ENCODE measurements around the gene KRTAP12-2. TPM values are rescaled to one million over a fixed set of nuclear protein-coding genes. Genes with fewer than 3 reads are reported as not detected.

KRTAP12-2 gene
- polyA plus RNA-seq, 1 donor (not counting 4 experiments of a cell fraction or from before 2014, with no cell fraction given) = not detected

GRCh38 chr21:44656868-44657267 is 9.9 kb downstream of the KRTAP12-2 start:
- dilution Hi-C loops (cut with MboI; ENCODE audit: extremely low pct_ligation_motif_present, low sequenced_read_pairs) = no loop called here
- Histone ChIP-seq H3K9me1 (ENCODE audit: control insufficient read depth, extremely low read depth, insufficient read depth, low read length) (no peaks in the 10 kb centered on the region), H4K20me1 (ENCODE audit: control insufficient read depth, extremely low read depth, insufficient read depth, low read length) (no peaks in the 10 kb centered on the region), H3K4me1 (ENCODE audit: control insufficient read depth, extremely low read depth, insufficient read depth, low read length) (no peaks in the 10 kb centered on the region), H3K27me3 (ENCODE audit: control insufficient read depth, extremely low read depth, insufficient read depth, low read length) (no peaks in the 10 kb centered on the region), H2AFZ (ENCODE audit: control insufficient read depth, low read length) (no peak overlapping the region), H3K4me3 (ENCODE audit: control insufficient read depth in 2 of 3, extremely low read depth in 1 of 3, insufficient read depth in 2 of 3, low read depth in 1 of 3, low read length in 3 of 3) (no peak overlapping the region), H3K79me2 (ENCODE audit: control insufficient read depth, insufficient read depth, low read length) (no peaks in the 10 kb centered on the region), H3K9ac (ENCODE audit: control insufficient read depth, extremely low read depth, insufficient read depth, low read length) (no peak overlapping the region), H3K27ac (ENCODE audit: control insufficient read depth, insufficient read depth, low read length) (no peak overlapping the region), H3K36me3 (ENCODE audit: control insufficient read depth in 2 of 2, extremely low read depth in 1 of 2, insufficient read depth in 2 of 2, low read length in 2 of 2) (no peaks in the 10 kb centered on the region), H3K4me2 (ENCODE audit: control insufficient read depth, extremely low read depth, insufficient read depth, low read depth, low read length) (no peak overlapping the region), H3K9me3 (ENCODE audit: control insufficient read depth, low read depth, low read length) (no peaks in the 10 kb centered on the region)
- no peak for FAIRE-seq
- no peak for DNase-seq (ENCODE audit: low read depth, low spot score)
- TF ChIP-seq, protein P1, sequence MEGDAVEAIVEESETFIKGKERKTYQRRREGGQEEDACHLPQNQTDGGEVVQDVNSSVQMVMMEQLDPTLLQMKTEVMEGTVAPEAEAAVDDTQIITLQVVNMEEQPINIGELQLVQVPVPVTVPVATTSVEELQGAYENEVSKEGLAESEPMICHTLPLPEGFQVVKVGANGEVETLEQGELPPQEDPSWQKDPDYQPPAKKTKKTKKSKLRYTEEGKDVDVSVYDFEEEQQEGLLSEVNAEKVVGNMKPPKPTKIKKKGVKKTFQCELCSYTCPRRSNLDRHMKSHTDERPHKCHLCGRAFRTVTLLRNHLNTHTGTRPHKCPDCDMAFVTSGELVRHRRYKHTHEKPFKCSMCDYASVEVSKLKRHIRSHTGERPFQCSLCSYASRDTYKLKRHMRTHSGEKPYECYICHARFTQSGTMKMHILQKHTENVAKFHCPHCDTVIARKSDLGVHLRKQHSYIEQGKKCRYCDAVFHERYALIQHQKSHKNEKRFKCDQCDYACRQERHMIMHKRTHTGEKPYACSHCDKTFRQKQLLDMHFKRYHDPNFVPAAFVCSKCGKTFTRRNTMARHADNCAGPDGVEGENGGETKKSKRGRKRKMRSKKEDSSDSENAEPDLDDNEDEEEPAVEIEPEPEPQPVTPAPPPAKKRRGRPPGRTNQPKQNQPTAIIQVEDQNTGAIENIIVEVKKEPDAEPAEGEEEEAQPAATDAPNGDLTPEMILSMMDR (optimal IDR thresholded peaks at IDR 0.05 in 1 of 3, IDR thresholded peaks at IDR 0.05 in 1 of 3, conservative IDR thresholded peaks at IDR 0.05 in 1 of 3; ENCODE audit: extremely low read depth in 1 of 3, insufficient read depth in 2 of 3, low read length in 3 of 3) = no peak
- no peak for TF ChIP-seq EZH2 (IDR thresholded peaks at IDR 0.05; ENCODE audit: low read length)

- Histone ChIP-seq H3K4me2 (ENCODE audit: control insufficient read depth, extremely low read depth, insufficient read depth, low read depth, low read length) (no peak within 1 kb of the TSS), H3K9ac (ENCODE audit: control insufficient read depth, extremely low read depth, insufficient read depth, low read length) (no peak within 1 kb of the TSS), H3K36me3 (ENCODE audit: control insufficient read depth in 2 of 2, extremely low read depth in 1 of 2, insufficient read depth in 2 of 2, low read length in 2 of 2) (no peaks in the 10 kb centered on the region), H3K9me1 (ENCODE audit: control insufficient read depth, extremely low read depth, insufficient read depth, low read length) (no peaks in the 10 kb centered on the region), H2AFZ (ENCODE audit: control insufficient read depth, low read length) (no peak within 1 kb of the TSS), H3K27ac (ENCODE audit: control insufficient read depth, insufficient read depth, low read length) (no peak within 1 kb of the TSS), H3K4me3 (ENCODE audit: control insufficient read depth in 2 of 3, extremely low read depth in 1 of 3, insufficient read depth in 2 of 3, low read depth in 1 of 3, low read length in 3 of 3) (no peak within 1 kb of the TSS), H3K9me3 (ENCODE audit: control insufficient read depth, low read depth, low read length) (no peaks in the 10 kb centered on the region), H3K79me2 (ENCODE audit: control insufficient read depth, insufficient read depth, low read length) (no peaks in the 10 kb centered on the region), H4K20me1 (ENCODE audit: control insufficient read depth, extremely low read depth, insufficient read depth, low read length) (no peaks in the 10 kb centered on the region), H3K4me1 (ENCODE audit: control insufficient read depth, extremely low read depth, insufficient read depth, low read length) (no peaks in the 10 kb centered on the region), H3K27me3 (ENCODE audit: control insufficient read depth, extremely low read depth, insufficient read depth, low read length) (no peaks in the 10 kb centered on the region)
- DNase-seq (ENCODE audit: low read depth, low spot score) (no peak), FAIRE-seq (no peak)
- dilution Hi-C loops (cut with MboI; ENCODE audit: extremely low pct_ligation_motif_present, low sequenced_read_pairs) = no loop called here
- no peak for TF ChIP-seq EZH2 (IDR thresholded peaks at IDR 0.05; ENCODE audit: low read length)
- TF ChIP-seq, protein P1 (optimal IDR thresholded peaks at IDR 0.05 in 1 of 3, IDR thresholded peaks at IDR 0.05 in 1 of 3, conservative IDR thresholded peaks at IDR 0.05 in 1 of 3; ENCODE audit: extremely low read depth in 1 of 3, insufficient read depth in 2 of 3, low read length in 3 of 3) = no peak
These were observed 12.1 kb downstream of the KRTAP12-2 start, which contains the start of gene KRTAP12-4 for GRCh38 chr21:44654576-44655175. Gene KRTAP12-4 (minus strand): TSS chr21:44654659. CDS start chr21:44654614, 45 bp downstream.
